ENCODE data around the gene MBL2. TPM values are rescaled to one million over a fixed set of nuclear protein-coding genes. Genes with fewer than 3 reads are reported as not detected.

Gene MBL2
- total RNA-seq, 4 donors from 2014 or later = not detected

- no peaks in the 10 kb centered on the region for H3K36me3 ChIP-seq
- 83 to 84% methylated on average over 4 to 5 of the region's 5 CpGs for WGBS, 2 donors
- intact Hi-C loops (cut with DNase I) = no loop called here
- no peak overlapping the region for H3K4me3 ChIP-seq
- no peaks in the 10 kb centered on the region for H3K27me3 ChIP-seq
- no peaks in the 10 kb centered on the region for H3K4me1 ChIP-seq
- no peak for DNase-seq
- TF ChIP-seq, protein P1, sequence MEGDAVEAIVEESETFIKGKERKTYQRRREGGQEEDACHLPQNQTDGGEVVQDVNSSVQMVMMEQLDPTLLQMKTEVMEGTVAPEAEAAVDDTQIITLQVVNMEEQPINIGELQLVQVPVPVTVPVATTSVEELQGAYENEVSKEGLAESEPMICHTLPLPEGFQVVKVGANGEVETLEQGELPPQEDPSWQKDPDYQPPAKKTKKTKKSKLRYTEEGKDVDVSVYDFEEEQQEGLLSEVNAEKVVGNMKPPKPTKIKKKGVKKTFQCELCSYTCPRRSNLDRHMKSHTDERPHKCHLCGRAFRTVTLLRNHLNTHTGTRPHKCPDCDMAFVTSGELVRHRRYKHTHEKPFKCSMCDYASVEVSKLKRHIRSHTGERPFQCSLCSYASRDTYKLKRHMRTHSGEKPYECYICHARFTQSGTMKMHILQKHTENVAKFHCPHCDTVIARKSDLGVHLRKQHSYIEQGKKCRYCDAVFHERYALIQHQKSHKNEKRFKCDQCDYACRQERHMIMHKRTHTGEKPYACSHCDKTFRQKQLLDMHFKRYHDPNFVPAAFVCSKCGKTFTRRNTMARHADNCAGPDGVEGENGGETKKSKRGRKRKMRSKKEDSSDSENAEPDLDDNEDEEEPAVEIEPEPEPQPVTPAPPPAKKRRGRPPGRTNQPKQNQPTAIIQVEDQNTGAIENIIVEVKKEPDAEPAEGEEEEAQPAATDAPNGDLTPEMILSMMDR (IDR thresholded peaks at IDR 0.05) = no peak
- TF ChIP-seq POLR2A (IDR thresholded peaks at IDR 0.05) = no peak
- no peaks in the 10 kb centered on the region for H3K9me3 ChIP-seq
- H3K27ac ChIP-seq = no peak overlapping the region
Measured at GRCh38 chr10:52762088-52762487, 10.5 kb downstream of the MBL2 start.

DNA sequence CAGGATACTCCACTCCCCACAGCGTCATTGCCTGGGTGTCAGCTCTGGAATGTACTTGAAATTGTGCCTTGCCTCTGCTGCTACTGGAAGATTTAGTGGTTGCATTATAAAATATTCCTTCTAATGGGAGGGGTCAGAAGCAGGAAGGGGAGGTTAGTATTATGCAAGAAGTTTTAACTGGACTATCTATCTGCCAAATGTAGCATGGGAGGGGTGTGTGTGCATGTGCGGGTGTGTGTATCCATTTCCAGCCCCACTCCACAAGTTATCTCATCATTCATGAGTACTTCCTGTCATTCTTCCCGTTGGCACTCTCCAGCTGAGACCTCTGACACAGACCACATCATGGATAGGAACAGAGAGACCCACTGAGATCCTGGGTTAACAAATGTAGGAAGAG is 13.4 kb downstream of the MBL2 start:
- Histone ChIP-seq H3K4me1 (no peaks in the 10 kb centered on the region), H3K9me3 (no peaks in the 10 kb centered on the region), H3K4me3 (no peak overlapping the region), H3K27ac (no peak overlapping the region), H3K27me3 (no peaks in the 10 kb centered on the region), H3K36me3 (no peaks in the 10 kb centered on the region)
- 36 to 45% methylated on average over 3 of the region's 3 CpGs for WGBS, 2 donors
- intact Hi-C loops (cut with DNase I) = no loop called here
- DNase-seq = no peak
- no peak for TF ChIP-seq POLR2A (IDR thresholded peaks at IDR 0.05)
- TF ChIP-seq, protein P1 (IDR thresholded peaks at IDR 0.05) = no peak

DNA sequence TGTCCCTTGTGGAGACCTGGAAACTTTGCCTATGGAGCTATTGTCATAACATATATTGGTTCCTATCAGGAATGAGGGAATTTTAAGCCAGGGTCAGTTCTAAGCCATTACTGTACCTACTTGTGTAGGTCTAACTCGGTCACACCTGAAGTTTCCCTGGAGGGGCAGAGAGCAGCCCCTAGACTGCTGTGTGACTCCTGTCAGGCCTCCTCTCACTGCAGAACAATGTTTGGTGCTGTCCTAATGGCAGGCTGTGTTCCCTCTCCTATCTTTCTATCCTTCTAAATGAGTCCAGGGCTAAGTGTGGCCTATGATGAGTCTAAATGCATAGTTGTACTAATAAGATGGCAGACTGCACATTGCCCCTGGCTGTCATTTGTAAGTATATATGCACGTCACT is 14.2 kb downstream of the MBL2 start:
- H3K27me3 ChIP-seq = no peaks in the 10 kb centered on the region
- DNase-seq = no peak
- no peaks in the 10 kb centered on the region for H3K36me3 ChIP-seq
- intact Hi-C loops (cut with DNase I) = no loop called here
- H3K27ac ChIP-seq = no peak overlapping the region
- H3K4me1 ChIP-seq = no peaks in the 10 kb centered on the region
- no peaks in the 10 kb centered on the region for H3K9me3 ChIP-seq
- TF ChIP-seq, protein P1 (IDR thresholded peaks at IDR 0.05) = no peak
- TF ChIP-seq POLR2A (IDR thresholded peaks at IDR 0.05) = no peak
- 67 to 76% methylated on average over 2 of the region's 2 CpGs for WGBS, 2 donors
- no peak overlapping the region for H3K4me3 ChIP-seq

- intact Hi-C loops (cut with DNase I) = no loop called here
- WGBS, 2 donors = 41 to 52% methylated on average over 6 of the region's 6 CpGs
- Histone ChIP-seq H3K9me3 (no peaks in the 10 kb centered on the region), H3K4me1 (no peaks in the 10 kb centered on the region), H3K27ac (no peak overlapping the region), H3K36me3 (no peaks in the 10 kb centered on the region), H3K27me3 (no peaks in the 10 kb centered on the region), H3K4me3 (no peak overlapping the region)
- no peak for DNase-seq
- no peak for TF ChIP-seq POLR2A (IDR thresholded peaks at IDR 0.05)
- TF ChIP-seq, protein P1 (IDR thresholded peaks at IDR 0.05) = no peak
Measured at GRCh38 chr10:52757773-52758172, 14.8 kb downstream of the MBL2 start.

DNA sequence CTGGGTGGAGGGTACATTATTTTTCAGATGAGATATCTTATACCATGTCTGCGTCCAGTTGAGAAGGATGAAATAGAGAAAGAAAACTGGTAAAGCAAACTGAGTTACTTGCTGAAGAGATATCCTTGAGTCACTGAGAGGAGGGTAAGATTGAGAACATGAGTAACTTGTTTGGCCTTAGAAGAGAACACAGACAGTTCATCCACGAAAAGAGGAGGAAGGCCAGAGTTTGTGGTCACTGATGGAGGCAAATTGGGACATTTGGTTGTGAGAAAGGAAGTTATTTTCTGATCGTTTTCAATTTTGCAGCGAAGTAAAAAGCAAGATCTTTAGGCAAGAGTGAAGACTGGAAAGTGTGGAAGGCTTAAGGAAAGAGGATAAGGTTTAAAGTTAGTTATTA is 15.6 kb downstream of the MBL2 start:
- Histone ChIP-seq H3K9me3 (no peaks in the 10 kb centered on the region), H3K36me3 (no peaks in the 10 kb centered on the region), H3K4me1 (no peaks in the 10 kb centered on the region), H3K27ac (no peak overlapping the region), H3K4me3 (no peak overlapping the region), H3K27me3 (no peaks in the 10 kb centered on the region)
- DNase-seq = no peak
- WGBS, 2 donors = 46 to 60% methylated on average over 4 of the region's 4 CpGs
- TF ChIP-seq, protein P1 (IDR thresholded peaks at IDR 0.05) = no peak
- TF ChIP-seq POLR2A (IDR thresholded peaks at IDR 0.05) = no peak
- intact Hi-C loops (cut with DNase I) = no loop called here

Data from esophagus squamous epithelium (tissue), 5 donors.